Kasumi-1 (cell line): ENCODE data around the gene MLEC.

Source experiments
- DNase-seq, 2 experiments: peaks; one replicate each; lab custom pipeline; 2025; lab: John Stamatoyannopoulos, UW

Gene MLEC

GRCh38 chr12:120741476-120742421 is 54.8 kb downstream of the MLEC start:
- no peak for DNase-seq

- DNase-seq: no peak
These were observed 58.1 kb downstream of the MLEC start for GRCh38 chr12:120744922-120745493.

- no peak for DNase-seq
These were observed 61.3 kb downstream of the MLEC start for GRCh38 chr12:120748242-120748641.

- DNase-seq: no peak
These were observed 62.3 kb downstream of the MLEC start for GRCh38 chr12:120749256-120749655.

GRCh38 chr12:120750806-120751205 is 63.9 kb downstream of the MLEC start:
- DNase-seq: no peak

GRCh38 chr12:120751389-120751788 is 64.4 kb downstream of the MLEC start:
- DNase-seq: no peak
